Limb (tissue), 2 donors: Measurements from ENCODE around the gene PPP1R13L.
"Not testable (repeated sequence)": the region's sequence is repeated elsewhere in the genome, so short reads cannot be mapped to it uniquely, and the experiment has no call there.

Experiments used
- DNase-seq, 2 donors: peaks; one replicate each; pipeline ENCODE4 v3.0.0-alpha.2; 2016; ENCODE audit errors: extremely low spot score in 2 of 2

Gene PPP1R13L

GRCh38 chr19:45347570-45348366, 57.1 kb downstream of the PPP1R13L start:
- no peak for DNase-seq

DNA sequence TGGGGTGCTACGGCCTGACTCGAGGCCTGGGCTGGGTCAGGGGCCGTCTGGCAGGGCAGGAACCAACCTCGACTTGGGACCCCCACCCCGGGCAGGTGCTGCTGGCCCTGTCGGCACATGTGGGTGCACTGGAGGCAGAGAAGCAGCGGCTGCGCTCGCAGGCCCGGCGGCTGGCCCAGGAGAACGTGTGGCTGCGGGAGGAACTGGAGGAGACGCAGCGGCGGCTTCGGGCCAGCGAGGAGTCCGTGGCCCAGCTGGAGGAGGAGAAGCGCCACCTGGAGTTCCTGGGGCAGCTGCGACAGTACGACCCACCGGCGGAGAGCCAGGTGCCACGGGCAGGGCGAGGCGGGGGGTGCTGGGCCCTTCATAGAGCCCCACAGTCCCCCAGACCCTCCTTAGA, 58.4 kb downstream of the PPP1R13L start:
- DNase-seq, result no peak

DNA sequence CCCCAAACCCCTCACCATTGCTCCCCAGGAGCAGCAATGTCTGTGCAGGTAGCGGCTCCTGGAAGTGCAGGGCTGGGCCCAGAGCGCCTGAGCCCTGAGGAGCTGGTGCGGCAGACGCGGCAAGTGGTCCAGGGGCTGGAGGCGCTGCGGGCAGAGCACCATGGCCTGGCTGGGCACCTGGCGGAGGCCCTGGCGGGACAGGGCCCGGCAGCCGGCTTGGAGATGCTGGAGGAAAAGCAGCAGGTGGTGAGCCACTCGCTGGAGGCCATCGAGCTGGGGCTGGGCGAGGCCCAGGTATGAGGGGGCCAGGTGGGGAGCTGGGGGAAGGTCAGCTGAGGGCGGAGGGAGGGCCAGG, 59.4 kb downstream of the PPP1R13L start:
- DNase-seq, result no peak

GRCh38 chr19:45344621-45345505, 60.0 kb downstream of the PPP1R13L start:
- DNase-seq, result no peak

GRCh38 chr19:45342911-45343310, 62.0 kb downstream of the PPP1R13L start:
- no peak for DNase-seq

DNA sequence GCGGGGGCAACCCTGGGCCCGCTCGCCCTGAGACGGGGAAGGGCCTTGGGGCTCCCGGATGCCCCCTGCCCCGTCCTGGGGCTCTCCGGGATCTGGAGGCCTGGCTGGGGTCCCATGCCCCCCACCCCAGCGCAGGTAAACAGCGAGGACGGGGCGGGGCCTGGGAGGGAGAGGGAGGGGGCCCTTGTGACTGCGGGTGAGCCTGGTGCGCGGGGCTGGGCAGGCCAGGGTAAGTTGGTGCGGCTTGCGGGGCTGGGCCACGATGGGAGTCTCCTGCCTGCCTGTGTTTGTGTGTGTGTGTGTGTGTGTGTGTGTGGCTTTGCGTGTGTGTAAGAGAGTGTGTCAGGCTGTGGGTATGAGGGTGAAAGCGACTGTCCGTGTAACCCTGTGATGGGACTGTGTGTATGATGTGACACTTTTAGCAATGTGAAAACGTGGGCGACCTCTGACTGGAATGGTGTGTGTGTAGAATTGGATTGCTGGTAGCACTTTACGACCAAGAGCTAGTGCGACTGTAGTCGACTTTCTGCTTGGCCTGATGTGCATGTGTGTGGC, 63.9 kb downstream of the PPP1R13L start:
- no peak for DNase-seq

GRCh38 chr19:45340232-45340898, 64.5 kb downstream of the PPP1R13L start, which contains the start of gene KLC3:
Gene KLC3 (plus strand): TSS chr19:45340750. CDS start chr19:45345542, 4,792 bp downstream.
- DNase-seq, result no peak

DNA sequence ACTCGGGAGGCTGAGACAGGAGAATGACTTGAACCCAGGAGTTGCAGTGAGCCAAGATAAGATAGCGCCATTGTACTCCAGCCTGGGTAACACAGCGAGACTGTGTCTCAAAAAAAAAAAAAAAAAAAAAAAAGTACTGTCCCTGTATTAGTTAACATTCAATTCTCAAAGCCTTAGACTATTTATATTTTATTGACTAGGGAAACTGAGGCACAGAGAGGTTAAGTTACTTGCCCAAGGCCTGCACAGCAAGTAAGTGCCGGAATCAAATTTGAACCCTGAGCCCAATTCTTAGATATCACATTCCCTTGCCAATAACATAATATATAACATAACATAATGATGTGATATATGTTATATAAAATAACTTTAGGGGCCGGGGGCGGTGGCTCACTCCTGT, 65.2 kb downstream of the PPP1R13L start:
- no peak for DNase-seq

GRCh38 chr19:45336696-45337251, 68.1 kb downstream of the PPP1R13L start:
- no peak for DNase-seq

DNA sequence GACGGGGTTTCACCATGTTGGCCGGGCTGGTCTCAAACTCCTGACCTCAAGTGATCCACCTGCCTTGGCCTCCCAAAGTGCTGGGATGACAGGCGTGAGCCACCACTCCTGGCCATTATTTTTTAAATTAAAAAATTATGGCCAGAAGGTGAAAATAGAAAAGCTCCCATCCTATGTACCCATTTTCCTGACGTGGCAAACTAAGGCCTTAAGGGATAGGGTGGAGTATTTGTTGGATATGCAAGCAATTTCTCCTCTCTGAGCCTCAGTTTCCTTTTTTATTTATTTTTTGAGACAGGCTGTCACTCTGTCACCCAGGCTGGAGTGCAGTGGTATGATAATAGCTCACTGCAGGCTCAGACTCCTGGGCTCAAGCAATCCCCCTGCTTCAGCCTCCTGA, 70.0 kb downstream of the PPP1R13L start:
- DNase-seq, result not testable (repeated sequence)

DNA sequence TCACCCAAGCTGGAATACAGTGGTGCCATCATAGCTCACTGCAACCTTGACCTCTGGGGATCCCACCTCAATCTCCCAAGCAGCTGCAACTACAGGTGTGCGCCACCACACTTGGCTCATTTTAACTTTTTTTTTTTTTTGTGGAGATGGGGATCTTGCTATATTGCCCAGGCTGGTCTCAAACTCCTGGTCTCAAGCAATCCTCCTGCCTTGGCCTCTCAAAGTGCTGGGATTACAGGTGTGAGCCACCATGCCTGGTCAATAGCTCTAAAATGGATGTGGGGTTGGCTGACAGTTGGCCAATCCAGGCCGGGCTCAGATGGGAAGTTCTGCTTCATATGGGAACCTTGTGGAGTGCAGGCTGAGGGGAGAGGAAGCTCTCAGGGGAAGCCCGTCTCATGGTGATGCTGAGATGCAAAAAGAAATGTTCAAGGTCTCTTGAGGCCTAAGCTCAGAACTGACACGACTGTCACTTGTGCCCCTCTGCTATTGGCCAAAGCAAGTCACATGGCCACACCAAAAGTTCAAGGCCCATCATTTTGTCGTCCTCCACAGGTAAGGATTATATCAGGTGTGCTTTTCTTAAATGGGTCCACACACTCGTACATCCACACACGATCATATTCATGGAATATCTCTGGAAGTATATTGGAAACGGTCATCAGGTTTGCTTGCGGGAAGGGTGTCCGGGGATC, 71.1 kb downstream of the PPP1R13L start:
- DNase-seq, result no peak

GRCh38 chr19:45331411-45331810, 73.5 kb downstream of the PPP1R13L start:
- DNase-seq, result no peak
